ENCODE data around the gene HS3ST5. TPM values are rescaled to one million over a fixed set of nuclear protein-coding genes. Genes with fewer than 3 reads are reported as not detected.

Gene HS3ST5
- not detected for polyA plus RNA-seq (2012; ENCODE audit: low read depth, missing spikeins)

- FAIRE-seq (no peak), DNase-seq (ENCODE audit: insufficient read length, low spot score) (no peak)
- no peak for TF ChIP-seq POLR2AphosphoS5 (IDR thresholded peaks at IDR 0.05; ENCODE audit: low read depth, low read length)
- TF ChIP-seq PAX5 (IDR thresholded peaks at IDR 0.05; ENCODE audit: insufficient read depth, low read length, severe bottlenecking), result no peak
- TF ChIP-seq POLR2A (IDR thresholded peaks at IDR 0.05; ENCODE audit: low read depth, low read length), result no peak
Measured at GRCh38 chr6:114342826-114343781, at the start of gene HS3ST5. TSS of gene HS3ST5 (minus strand) at chr6:114343023. CDS start at chr6:114062845, 280,178 bp downstream.

- FAIRE-seq, result no peak
- TF ChIP-seq SPI1 (IDR thresholded peaks at IDR 0.05; ENCODE audit: low read depth, low read length) (no peak), TAF1 (IDR thresholded peaks at IDR 0.05; ENCODE audit: low read depth, low read length) (no peak)
- no peak for DNase-seq (ENCODE audit: insufficient read length, low spot score)
Measured at GRCh38 chr6:114390176-114390575, 47.4 kb upstream of the HS3ST5 start.

GRCh38 chr6:114389111-114389510 lies 46.3 kb upstream of the HS3ST5 start:
- FAIRE-seq, result no peak
- no peak for DNase-seq (ENCODE audit: insufficient read length, low spot score)
- TF ChIP-seq POLR2A (IDR thresholded peaks at IDR 0.05; ENCODE audit: low read depth, low read length) (no peak), PAX5 (IDR thresholded peaks at IDR 0.05; ENCODE audit: insufficient read depth, low read length, severe bottlenecking) (no peak), TAF1 (IDR thresholded peaks at IDR 0.05; ENCODE audit: low read depth, low read length) (no peak)

- FAIRE-seq, result no peak
- no peak for DNase-seq (ENCODE audit: insufficient read length, low spot score)
- TF ChIP-seq POU2F2 (IDR thresholded peaks at IDR 0.05; ENCODE audit: low read depth, low read length), result no peak
- TF ChIP-seq SPI1 (IDR thresholded peaks at IDR 0.05; ENCODE audit: low read depth, low read length), result no peak
- no peak for TF ChIP-seq TAF1 (IDR thresholded peaks at IDR 0.05; ENCODE audit: low read depth, low read length)
- no peak for TF ChIP-seq PAX5 (IDR thresholded peaks at IDR 0.05; ENCODE audit: insufficient read depth, low read length, severe bottlenecking)
- no peak for TF ChIP-seq POLR2AphosphoS5 (IDR thresholded peaks at IDR 0.05; ENCODE audit: low read depth, low read length)
- TF ChIP-seq POLR2A (IDR thresholded peaks at IDR 0.05; ENCODE audit: low read depth, low read length), result no peak
Measured at GRCh38 chr6:114382406-114382805, 39.6 kb upstream of the HS3ST5 start.

- no peak for TF ChIP-seq POLR2A (IDR thresholded peaks at IDR 0.05; ENCODE audit: low read depth, low read length)
- TF ChIP-seq TAF1 (IDR thresholded peaks at IDR 0.05; ENCODE audit: low read depth, low read length), result no peak
- TF ChIP-seq POU2F2 (IDR thresholded peaks at IDR 0.05; ENCODE audit: low read depth, low read length), result no peak
- TF ChIP-seq SPI1 (IDR thresholded peaks at IDR 0.05; ENCODE audit: low read depth, low read length), result no peak
- TF ChIP-seq POLR2AphosphoS5 (IDR thresholded peaks at IDR 0.05; ENCODE audit: low read depth, low read length), result no peak
- TF ChIP-seq PAX5 (IDR thresholded peaks at IDR 0.05; ENCODE audit: insufficient read depth, low read length, severe bottlenecking), result no peak
- no peak for FAIRE-seq
- no peak for DNase-seq (ENCODE audit: insufficient read length, low spot score)
Measured at GRCh38 chr6:114377881-114378280, 35.1 kb upstream of the HS3ST5 start.

- FAIRE-seq (no peak), DNase-seq (ENCODE audit: insufficient read length, low spot score) (no peak)
- TF ChIP-seq TAF1 (IDR thresholded peaks at IDR 0.05; ENCODE audit: low read depth, low read length) (no peak), POLR2A (IDR thresholded peaks at IDR 0.05; ENCODE audit: low read depth, low read length) (no peak), PAX5 (IDR thresholded peaks at IDR 0.05; ENCODE audit: insufficient read depth, low read length, severe bottlenecking) (no peak)
Measured at GRCh38 chr6:114376611-114377175, 33.9 kb upstream of the HS3ST5 start.

- TF ChIP-seq TAF1 (IDR thresholded peaks at IDR 0.05; ENCODE audit: low read depth, low read length), result no peak
- TF ChIP-seq POLR2AphosphoS5 (IDR thresholded peaks at IDR 0.05; ENCODE audit: low read depth, low read length), result no peak
- no peak for TF ChIP-seq PAX5 (IDR thresholded peaks at IDR 0.05; ENCODE audit: insufficient read depth, low read length, severe bottlenecking)
- no peak for TF ChIP-seq POU2F2 (IDR thresholded peaks at IDR 0.05; ENCODE audit: low read depth, low read length)
- no peak for TF ChIP-seq SPI1 (IDR thresholded peaks at IDR 0.05; ENCODE audit: low read depth, low read length)
- TF ChIP-seq POLR2A (IDR thresholded peaks at IDR 0.05; ENCODE audit: low read depth, low read length), result no peak
- no peak for DNase-seq (ENCODE audit: insufficient read length, low spot score)
- FAIRE-seq, result no peak
Measured at GRCh38 chr6:114375541-114376192, 32.8 kb upstream of the HS3ST5 start.

GRCh38 chr6:114367315-114367961 lies 24.6 kb upstream of the HS3ST5 start:
- FAIRE-seq (no peak), DNase-seq (ENCODE audit: insufficient read length, low spot score) (no peak)
- TF ChIP-seq PAX5 (IDR thresholded peaks at IDR 0.05; ENCODE audit: insufficient read depth, low read length, severe bottlenecking) (no peak), POLR2AphosphoS5 (IDR thresholded peaks at IDR 0.05; ENCODE audit: low read depth, low read length) (no peak)

GRCh38 chr6:114366899-114367298 lies 24.1 kb upstream of the HS3ST5 start:
- DNase-seq (ENCODE audit: insufficient read length, low spot score) (no peak), FAIRE-seq (no peak)
- TF ChIP-seq POU2F2 (IDR thresholded peaks at IDR 0.05; ENCODE audit: low read depth, low read length), result no peak
- TF ChIP-seq PAX5 (IDR thresholded peaks at IDR 0.05; ENCODE audit: insufficient read depth, low read length, severe bottlenecking), result no peak
- TF ChIP-seq POLR2A (IDR thresholded peaks at IDR 0.05; ENCODE audit: low read depth, low read length), result no peak
- TF ChIP-seq TAF1 (IDR thresholded peaks at IDR 0.05; ENCODE audit: low read depth, low read length), result no peak
- no peak for TF ChIP-seq SPI1 (IDR thresholded peaks at IDR 0.05; ENCODE audit: low read depth, low read length)
- no peak for TF ChIP-seq POLR2AphosphoS5 (IDR thresholded peaks at IDR 0.05; ENCODE audit: low read depth, low read length)
